ENCODE data around the gene MRGPRF. TPM values are rescaled to one million over a fixed set of nuclear protein-coding genes. Genes with fewer than 3 reads are reported as not detected.
A peak's percentile ranks its signal among the peaks of the same experiment; 100 is the strongest.

Gene MRGPRF
- total RNA-seq, 2 donors from 2014 or later = 3.0 to 17.9 TPM

DNA sequence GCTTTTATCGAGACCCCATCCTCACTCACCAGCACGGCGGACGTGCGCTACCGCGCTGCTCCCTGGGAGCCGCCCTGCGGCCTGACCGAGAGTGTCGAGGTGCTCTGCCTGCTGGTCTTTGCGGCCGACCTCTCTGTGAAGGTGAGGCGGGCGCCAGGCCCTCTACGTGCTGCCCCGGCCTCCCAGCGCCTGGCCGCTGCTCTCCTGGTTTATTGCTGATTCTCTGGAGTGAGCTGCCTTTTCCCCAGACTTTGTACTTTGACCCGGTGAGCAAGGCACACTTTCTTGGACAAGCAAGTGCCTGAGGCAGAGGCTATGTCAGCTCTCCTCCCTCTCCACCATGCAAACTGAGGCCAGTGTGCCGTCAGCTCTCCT is 42.2 kb upstream of the MRGPRF start:
- no peaks in the 10 kb centered on the region for H3K36me3 ChIP-seq
- H3K27me3 ChIP-seq = no peaks in the 10 kb centered on the region
- intact Hi-C loops (cut with DNase I) = no loop called here
- peak; percentile 82 for DNase-seq
- no peak overlapping the region for H3K27ac ChIP-seq
- no peak overlapping the region for H3K4me3 ChIP-seq
- peaks cover 9% of the 10 kb centered on the region for H3K4me1 ChIP-seq
- no peaks in the 10 kb centered on the region for H3K9me3 ChIP-seq
- TF ChIP-seq CTCF (IDR thresholded peaks at IDR 0.05) = no peak
- H3K9ac ChIP-seq (ENCODE audit: low read depth in 2 of 2, low read length in 2 of 2) = peak overlapping the region in 1 of 2 donors; percentile 13

- H3K36me3 ChIP-seq = no peaks in the 10 kb centered on the region
- peaks cover 9% of the 10 kb centered on the region for H3K4me1 ChIP-seq
- no peaks in the 10 kb centered on the region for H3K9me3 ChIP-seq
- peak overlapping the region in 1 of 2 donors; percentile 13 for H3K9ac ChIP-seq (ENCODE audit: low read depth in 2 of 2, low read length in 2 of 2)
- no peak for TF ChIP-seq CTCF (IDR thresholded peaks at IDR 0.05)
- no peak overlapping the region for H3K4me3 ChIP-seq
- DNase-seq = no peak
- no peaks in the 10 kb centered on the region for H3K27me3 ChIP-seq
- no peak overlapping the region for H3K27ac ChIP-seq
- intact Hi-C loops (cut with DNase I) = no loop called here
Measured at GRCh38 chr11:69054397-69055211, 41.6 kb upstream of the MRGPRF start.

DNA sequence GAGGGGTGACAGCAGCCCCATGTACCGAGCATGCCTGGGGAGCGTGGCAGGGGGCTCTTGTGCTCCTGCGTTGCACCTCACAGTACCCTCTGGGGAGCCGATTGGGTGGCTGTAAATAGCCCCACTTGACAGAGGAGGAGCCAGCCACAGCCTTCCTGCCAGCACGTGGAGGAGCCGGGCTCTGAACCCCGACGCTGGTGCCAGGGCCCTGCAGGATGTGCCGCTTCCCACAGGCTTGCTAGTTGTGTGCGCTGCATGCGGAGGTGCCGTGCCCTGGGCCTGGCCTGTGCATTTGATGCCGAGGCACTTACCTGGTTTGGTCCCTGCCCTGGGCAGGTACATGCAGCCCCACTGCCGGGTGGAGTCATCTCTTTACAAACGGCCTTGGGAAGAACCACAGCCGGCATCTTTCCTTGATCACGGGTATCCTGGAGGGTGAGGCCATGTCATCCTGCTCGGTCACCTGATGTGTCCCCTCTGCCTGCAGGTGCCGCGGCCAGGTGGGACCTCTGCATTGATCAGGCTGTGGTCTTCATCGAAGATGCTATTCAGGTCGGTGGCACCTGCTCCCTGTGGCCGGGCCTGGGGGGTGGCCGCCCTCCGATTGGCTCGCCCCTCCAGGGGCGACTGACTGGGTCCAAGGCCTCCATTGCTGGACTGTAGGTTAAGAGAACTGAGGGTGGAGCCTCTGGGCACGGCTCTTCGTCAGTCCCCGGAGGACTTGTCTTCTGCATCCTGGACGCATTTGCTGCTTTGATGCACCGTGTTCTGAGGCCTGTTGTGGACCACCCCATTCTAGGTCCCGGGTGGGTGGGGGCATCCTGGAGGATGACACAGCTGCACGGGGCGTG is 40.7 kb upstream of the MRGPRF start:
- H3K27me3 ChIP-seq = no peaks in the 10 kb centered on the region
- TF ChIP-seq CTCF (IDR thresholded peaks at IDR 0.05) = no peak
- H3K36me3 ChIP-seq = no peaks in the 10 kb centered on the region
- H3K4me3 ChIP-seq = no peak overlapping the region
- H3K9ac ChIP-seq (ENCODE audit: low read depth in 2 of 2, low read length in 2 of 2) = no peak overlapping the region
- no peak for DNase-seq
- no peaks in the 10 kb centered on the region for H3K9me3 ChIP-seq
- intact Hi-C loops (cut with DNase I) = no loop called here
- peaks cover 9% of the 10 kb centered on the region for H3K4me1 ChIP-seq
- no peak overlapping the region for H3K27ac ChIP-seq

DNA sequence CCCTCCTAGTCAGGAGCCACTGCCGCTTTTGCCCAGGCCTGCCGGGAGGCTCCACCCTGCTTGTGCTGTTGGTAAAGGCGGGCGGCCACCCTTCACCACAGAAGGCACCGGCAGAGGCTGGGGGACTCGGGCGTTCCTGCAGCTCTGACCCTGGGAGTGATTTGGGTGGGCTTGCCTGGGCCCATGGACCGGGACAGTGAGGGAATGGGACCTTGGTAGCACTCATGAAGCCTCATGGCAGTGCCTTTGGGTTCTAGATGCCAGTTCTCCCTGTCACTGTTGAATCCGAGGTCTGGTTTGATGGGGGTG is 40.1 kb upstream of the MRGPRF start:
- intact Hi-C loops (cut with DNase I) = no loop called here
- Histone ChIP-seq H3K4me1 (peaks cover 9% of the 10 kb centered on the region), H3K27ac (no peak overlapping the region), H3K9me3 (no peaks in the 10 kb centered on the region), H3K36me3 (no peaks in the 10 kb centered on the region), H3K27me3 (no peaks in the 10 kb centered on the region), H3K9ac (ENCODE audit: low read depth in 2 of 2, low read length in 2 of 2) (no peak overlapping the region), H3K4me3 (no peak overlapping the region)
- no peak for TF ChIP-seq CTCF (IDR thresholded peaks at IDR 0.05)
- no peak for DNase-seq

GRCh38 chr11:69052343-69053168 is 39.5 kb upstream of the MRGPRF start:
- intact Hi-C loops (cut with DNase I) = no loop called here
- no peak overlapping the region for H3K4me3 ChIP-seq
- H3K4me1 ChIP-seq = peaks cover 9% of the 10 kb centered on the region
- no peak overlapping the region for H3K9ac ChIP-seq (ENCODE audit: low read depth in 2 of 2, low read length in 2 of 2)
- H3K9me3 ChIP-seq = no peaks in the 10 kb centered on the region
- no peak for DNase-seq
- TF ChIP-seq CTCF (IDR thresholded peaks at IDR 0.05) = no peak
- no peaks in the 10 kb centered on the region for H3K36me3 ChIP-seq
- H3K27me3 ChIP-seq = no peaks in the 10 kb centered on the region
- no peak overlapping the region for H3K27ac ChIP-seq
